A673 (cell line): ENCODE results near the gene CCDC9.

ENCODE experiments used
- CTCF ChIP-seq: fragments of 300-800, 200-600 bp; sonication (generic); conservative IDR thresholded peaks from 2 replicates; pipeline ENCODE4 v1.5.1; 2017; ENCODE audit warnings: low read depth, mild to moderate bottlenecking, antibody characterized with exemption, low read length, moderate library complexity, mixed read lengths
- EZH2 ChIP-seq: fragments of 200-600 bp; sonication (generic); IDR thresholded peaks from 2 replicates; pipeline ENCODE4 v1.6.1; 2017; ENCODE audit warnings: borderline replicate concordance, low read depth, mild to moderate bottlenecking, mixed read lengths, antibody characterized with exemption, low read length; ENCODE audit not compliant: poor library complexity, severe bottlenecking

GRCh38 chr19:47305309-47305751 lies 49.0 kb downstream of the CCDC9 start:
- TF ChIP-seq CTCF (peak; percentile 97), EZH2 (no peak)
